ENCODE data around the gene SYF2.

SYF2 gene

GRCh38 chr1:25194054-25194453, 38.2 kb downstream of the SYF2 start:
- H2BK12ac ChIP-seq (ENCODE audit: low read length), result peak overlapping the region; percentile 35
- no peaks in the 10 kb centered on the region for H3K36me3 ChIP-seq (replicated peaks in 1 of 2; ENCODE audit: control insufficient read depth in 2 of 2, insufficient read depth in 2 of 2, low read length in 2 of 2)
- H3K9ac ChIP-seq (ENCODE audit: low read depth, low read length, poor library complexity), result peak overlapping the region; percentile 27
- peak overlapping the region; percentile 85 for H2AK5ac ChIP-seq (ENCODE audit: low read depth, low read length)
- no peak overlapping the region for H3K4ac ChIP-seq (ENCODE audit: low read length)
- WGBS, 2 donors (ENCODE audit: extremely low coverage in 2 of 2, insufficient read length in 2 of 2, insufficient replicate concordance in 1 of 2), result 100% methylated on average over 3 to 7 of the region's 8 CpGs
- no peak overlapping the region for H2BK15ac ChIP-seq (ENCODE audit: low read length)
- peak overlapping the region; percentile 76 for H3K18ac ChIP-seq (ENCODE audit: low read length)
- H3K9me3 ChIP-seq (replicated peaks in 1 of 2; ENCODE audit: control insufficient read depth in 2 of 2, insufficient read depth in 1 of 2, low read depth in 1 of 2, low read length in 2 of 2), result peaks cover 0 to 2% of the 10 kb centered on the region in 2 donors
- H3K23ac ChIP-seq (ENCODE audit: low read depth, low read length, poor library complexity), result peak overlapping the region; percentile 22
- H2BK120ac ChIP-seq (ENCODE audit: low read depth, low read length), result no peak overlapping the region
- H3K4me2 ChIP-seq (ENCODE audit: insufficient read depth, low read length, poor library complexity, severe bottlenecking), result no peak overlapping the region
- no peak overlapping the region for H2BK5ac ChIP-seq (ENCODE audit: low read length)
- H3K27me3 ChIP-seq (ENCODE audit: control insufficient read depth in 3 of 3, insufficient read depth in 3 of 3, low read depth in 1 of 3, low read length in 3 of 3), result peaks cover 0 to 10% (median 0%) of the 10 kb centered on the region in 3 experiments
- no peak for DNase-seq (ENCODE audit: low spot score)
- H3K4me1 ChIP-seq (ENCODE audit: control insufficient read depth in 2 of 2, insufficient read depth in 1 of 2, low read depth in 1 of 2, low read length in 2 of 2), result peaks cover 7 to 15% of the 10 kb centered on the region in 2 donors
- no peaks in the 10 kb centered on the region for H3K79me1 ChIP-seq (ENCODE audit: low read depth, low read length)
- H3K27ac ChIP-seq (replicated peaks; ENCODE audit: low read length), result no peak overlapping the region
- no peak overlapping the region for H4K91ac ChIP-seq (ENCODE audit: low read depth, low read length, poor library complexity)
- peak overlapping the region; percentile 79 for H2AFZ ChIP-seq (ENCODE audit: low read length)
- peak overlapping the region in 1 of 2 donors; percentile 2 for H3K4me3 ChIP-seq (ENCODE audit: low read length in 2 of 2)
- H4K8ac ChIP-seq (ENCODE audit: low read depth, low read length), result peak overlapping the region; percentile 99
- H3K14ac ChIP-seq (ENCODE audit: low read length), result peak overlapping the region; percentile 72

- Histone ChIP-seq H3K27ac (replicated peaks; ENCODE audit: low read length) (no peak overlapping the region), H3K4me3 (ENCODE audit: low read length in 2 of 2) (no peak overlapping the region), H2BK15ac (ENCODE audit: low read length) (peak overlapping the region; percentile 65), H4K91ac (ENCODE audit: low read depth, low read length, poor library complexity) (no peak overlapping the region), H3K36me3 (replicated peaks in 1 of 2; ENCODE audit: control insufficient read depth in 2 of 2, insufficient read depth in 2 of 2, low read length in 2 of 2) (no peaks in the 10 kb centered on the region), H2BK12ac (ENCODE audit: low read length) (peak overlapping the region; percentile 66), H3K23ac (ENCODE audit: low read depth, low read length, poor library complexity) (no peak overlapping the region), H2BK5ac (ENCODE audit: low read length) (no peak overlapping the region), H3K4ac (ENCODE audit: low read length) (no peak overlapping the region), H4K8ac (ENCODE audit: low read depth, low read length) (no peak overlapping the region), H3K4me1 (ENCODE audit: control insufficient read depth in 2 of 2, insufficient read depth in 1 of 2, low read depth in 1 of 2, low read length in 2 of 2) (peaks cover 7 to 13% of the 10 kb centered on the region in 2 donors), H3K18ac (ENCODE audit: low read length) (peak overlapping the region; percentile 86), H2AFZ (ENCODE audit: low read length) (no peak overlapping the region), H3K27me3 (ENCODE audit: control insufficient read depth in 3 of 3, insufficient read depth in 3 of 3, low read depth in 1 of 3, low read length in 3 of 3) (peaks cover 0 to 8% (median 0%) of the 10 kb centered on the region in 3 experiments), H3K9me3 (replicated peaks in 1 of 2; ENCODE audit: control insufficient read depth in 2 of 2, insufficient read depth in 1 of 2, low read depth in 1 of 2, low read length in 2 of 2) (peaks cover 0 to 2% of the 10 kb centered on the region in 2 donors), H2AK5ac (ENCODE audit: low read depth, low read length) (peak overlapping the region; percentile 14), H2BK120ac (ENCODE audit: low read depth, low read length) (no peak overlapping the region), H3K79me1 (ENCODE audit: low read depth, low read length) (no peaks in the 10 kb centered on the region), H3K4me2 (ENCODE audit: insufficient read depth, low read length, poor library complexity, severe bottlenecking) (no peak overlapping the region), H3K14ac (ENCODE audit: low read length) (peak overlapping the region; percentile 59), H3K9ac (ENCODE audit: low read depth, low read length, poor library complexity) (no peak overlapping the region)
- WGBS, 2 donors (ENCODE audit: extremely low coverage in 2 of 2, insufficient read length in 2 of 2, insufficient replicate concordance in 1 of 2), result 100% methylated on average over 1 to 3 of the region's 9 CpGs
- DNase-seq (ENCODE audit: low spot score), result no peak
Measured at GRCh38 chr1:25193229-25193628, 39.1 kb downstream of the SYF2 start.

GRCh38 chr1:25192154-25192553, 40.1 kb downstream of the SYF2 start:
- Histone ChIP-seq H2BK5ac (ENCODE audit: low read length) (no peak overlapping the region), H2AFZ (ENCODE audit: low read length) (no peak overlapping the region), H3K9ac (ENCODE audit: low read depth, low read length, poor library complexity) (no peak overlapping the region), H3K14ac (ENCODE audit: low read length) (no peak overlapping the region), H2BK15ac (ENCODE audit: low read length) (no peak overlapping the region), H3K27me3 (ENCODE audit: control insufficient read depth in 3 of 3, insufficient read depth in 3 of 3, low read depth in 1 of 3, low read length in 3 of 3) (peaks cover 0 to 4% (median 0%) of the 10 kb centered on the region in 3 experiments), H2AK5ac (ENCODE audit: low read depth, low read length) (no peak overlapping the region), H3K4me3 (ENCODE audit: low read length in 2 of 2) (no peak overlapping the region), H3K36me3 (replicated peaks in 1 of 2; ENCODE audit: control insufficient read depth in 2 of 2, insufficient read depth in 2 of 2, low read length in 2 of 2) (no peaks in the 10 kb centered on the region), H3K79me1 (ENCODE audit: low read depth, low read length) (no peaks in the 10 kb centered on the region), H2BK12ac (ENCODE audit: low read length) (no peak overlapping the region), H2BK120ac (ENCODE audit: low read depth, low read length) (no peak overlapping the region), H4K91ac (ENCODE audit: low read depth, low read length, poor library complexity) (no peak overlapping the region), H4K8ac (ENCODE audit: low read depth, low read length) (no peak overlapping the region), H3K23ac (ENCODE audit: low read depth, low read length, poor library complexity) (no peak overlapping the region), H3K4ac (ENCODE audit: low read length) (no peak overlapping the region), H3K9me3 (replicated peaks in 1 of 2; ENCODE audit: control insufficient read depth in 2 of 2, insufficient read depth in 1 of 2, low read depth in 1 of 2, low read length in 2 of 2) (peaks cover 0 to 2% of the 10 kb centered on the region in 2 donors), H3K18ac (ENCODE audit: low read length) (no peak overlapping the region), H3K4me2 (ENCODE audit: insufficient read depth, low read length, poor library complexity, severe bottlenecking) (no peak overlapping the region), H3K4me1 (ENCODE audit: control insufficient read depth in 2 of 2, insufficient read depth in 1 of 2, low read depth in 1 of 2, low read length in 2 of 2) (peaks cover 7% of the 10 kb centered on the region in 2 donors), H3K27ac (replicated peaks; ENCODE audit: low read length) (no peak overlapping the region)
- no CpG with 5 or more reads among the region's 5 CpGs for WGBS, 2 donors (ENCODE audit: extremely low coverage in 2 of 2, insufficient read length in 2 of 2, insufficient replicate concordance in 1 of 2)
- no peak for DNase-seq (ENCODE audit: low spot score)

DNA sequence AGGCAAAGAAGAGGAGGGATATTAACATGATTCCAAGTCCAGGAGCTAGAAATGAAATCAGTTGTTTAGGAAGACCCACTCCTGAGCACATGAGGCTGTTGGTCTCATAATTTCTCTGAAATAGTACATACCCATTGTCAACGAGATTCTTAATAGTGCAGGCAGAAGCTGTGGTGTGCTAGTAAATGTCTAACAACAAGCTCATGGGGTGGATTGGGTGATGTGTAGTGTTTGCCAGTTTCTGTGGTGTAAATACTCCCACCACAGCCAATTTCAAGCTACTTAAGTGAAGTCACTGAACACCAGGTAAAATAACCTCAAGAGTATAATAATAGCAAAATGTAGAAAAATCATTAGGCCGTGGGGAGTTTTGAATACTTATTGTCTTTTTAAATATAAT, 42.0 kb downstream of the SYF2 start:
- Histone ChIP-seq H4K8ac (ENCODE audit: low read depth, low read length) (no peak overlapping the region), H3K4me1 (ENCODE audit: control insufficient read depth in 2 of 2, insufficient read depth in 1 of 2, low read depth in 1 of 2, low read length in 2 of 2) (peaks cover 7% of the 10 kb centered on the region in 2 donors), H3K27ac (replicated peaks; ENCODE audit: low read length) (no peak overlapping the region), H2BK15ac (ENCODE audit: low read length) (no peak overlapping the region), H2BK5ac (ENCODE audit: low read length) (no peak overlapping the region), H2BK120ac (ENCODE audit: low read depth, low read length) (no peak overlapping the region), H3K27me3 (ENCODE audit: control insufficient read depth in 3 of 3, insufficient read depth in 3 of 3, low read depth in 1 of 3, low read length in 3 of 3) (peaks cover 0 to 6% (median 0%) of the 10 kb centered on the region in 3 experiments), H3K9ac (ENCODE audit: low read depth, low read length, poor library complexity) (no peak overlapping the region), H3K23ac (ENCODE audit: low read depth, low read length, poor library complexity) (no peak overlapping the region), H2BK12ac (ENCODE audit: low read length) (no peak overlapping the region), H3K36me3 (replicated peaks in 1 of 2; ENCODE audit: control insufficient read depth in 2 of 2, insufficient read depth in 2 of 2, low read length in 2 of 2) (no peaks in the 10 kb centered on the region), H3K9me3 (replicated peaks in 1 of 2; ENCODE audit: control insufficient read depth in 2 of 2, insufficient read depth in 1 of 2, low read depth in 1 of 2, low read length in 2 of 2) (peaks cover 0 to 2% of the 10 kb centered on the region in 2 donors), H4K91ac (ENCODE audit: low read depth, low read length, poor library complexity) (no peak overlapping the region), H3K4me2 (ENCODE audit: insufficient read depth, low read length, poor library complexity, severe bottlenecking) (no peak overlapping the region), H3K4ac (ENCODE audit: low read length) (no peak overlapping the region), H3K14ac (ENCODE audit: low read length) (no peak overlapping the region), H3K79me1 (ENCODE audit: low read depth, low read length) (no peaks in the 10 kb centered on the region), H3K18ac (ENCODE audit: low read length) (no peak overlapping the region), H3K4me3 (ENCODE audit: low read length in 2 of 2) (no peak overlapping the region), H2AK5ac (ENCODE audit: low read depth, low read length) (no peak overlapping the region), H2AFZ (ENCODE audit: low read length) (no peak overlapping the region)
- WGBS, 2 donors (ENCODE audit: extremely low coverage in 2 of 2, insufficient read length in 2 of 2, insufficient replicate concordance in 1 of 2), result no CpG with 5 or more reads among the region's 2 CpGs
- DNase-seq (ENCODE audit: low spot score), result no peak

Measured in neuronal stem cell (in vitro differentiated cells).